GM19238 (cell line): Measurements from ENCODE around the gene STK26.
"Not testable (repeated sequence)": the region's sequence is repeated elsewhere in the genome, so short reads cannot be mapped to it uniquely, and the experiment has no call there.

Experiments used
- DNase-seq: peaks from one replicate; pipeline ENCODE4 v3.0.0; 2011; ENCODE audit warnings: low spot score; ENCODE audit not compliant: insufficient read length

STK26 gene

DNA sequence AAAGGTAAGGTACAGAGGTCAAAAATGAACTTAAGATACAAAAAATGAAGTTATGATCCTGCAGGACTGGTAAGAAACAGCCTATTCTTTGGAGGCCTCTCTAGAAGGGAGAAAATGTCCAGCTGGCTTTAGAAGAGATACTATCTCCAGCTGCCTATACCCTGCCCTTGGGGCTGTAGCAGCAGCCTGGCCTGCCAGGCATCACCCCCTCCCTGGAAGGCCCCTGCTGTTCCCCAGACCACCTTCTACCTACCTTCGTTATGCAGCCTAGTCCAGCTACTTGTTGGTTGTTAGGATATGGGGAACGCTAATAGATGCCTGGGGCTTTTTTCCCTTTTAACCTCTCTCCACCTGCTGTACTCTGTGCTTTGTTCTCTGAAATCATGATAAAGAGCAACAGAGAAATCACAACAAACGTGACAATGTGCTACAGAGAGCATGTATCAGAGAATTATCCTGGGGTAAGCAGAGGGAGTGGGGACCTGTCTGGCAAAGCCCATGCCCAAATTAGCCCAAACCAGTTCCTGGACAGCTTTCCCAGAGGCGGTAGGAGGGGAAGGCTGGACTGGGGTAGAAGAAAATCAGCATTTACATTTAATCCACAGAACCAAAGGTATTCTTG is 70.2 kb downstream of the STK26 start:
- no peak for DNase-seq

DNA sequence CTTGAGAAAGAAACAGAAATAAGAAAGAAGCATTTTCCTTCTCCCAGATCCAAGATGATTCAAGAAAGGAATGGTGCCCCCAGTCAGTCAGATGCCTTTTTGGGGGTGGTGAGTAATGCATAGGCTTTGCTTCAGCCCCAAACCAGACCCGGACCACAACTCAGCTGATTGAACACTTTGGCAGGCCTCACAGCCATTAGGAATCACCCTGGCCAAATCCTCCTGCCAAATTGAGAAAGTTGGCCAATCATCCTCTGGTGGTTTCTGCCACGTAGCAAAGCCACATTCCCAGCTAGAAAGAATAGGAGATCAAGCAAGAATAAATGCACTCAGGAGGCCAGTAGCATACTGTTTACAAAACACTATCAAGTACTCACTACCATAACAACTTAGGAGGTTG is 71.1 kb downstream of the STK26 start:
- DNase-seq, result no peak

DNA sequence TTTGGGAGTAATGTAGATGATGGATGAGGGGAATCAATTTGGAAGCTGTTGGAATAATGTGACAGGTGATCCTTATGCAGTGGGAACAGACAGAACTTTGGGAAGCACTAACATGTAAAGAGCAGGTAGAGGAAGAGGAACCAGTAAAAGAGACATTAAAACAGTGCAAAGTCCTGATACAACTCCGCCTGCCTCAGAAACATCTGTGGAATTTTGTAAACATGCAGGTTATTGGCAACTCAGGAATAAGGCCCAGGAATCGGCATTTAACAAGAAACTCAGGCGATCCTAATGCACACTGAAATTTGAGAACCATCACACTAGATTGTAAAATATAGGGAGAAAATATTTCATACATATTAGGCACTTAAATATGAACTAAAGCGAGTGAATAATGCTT is 75.6 kb downstream of the STK26 start:
- DNase-seq, result not testable (repeated sequence)

DNA sequence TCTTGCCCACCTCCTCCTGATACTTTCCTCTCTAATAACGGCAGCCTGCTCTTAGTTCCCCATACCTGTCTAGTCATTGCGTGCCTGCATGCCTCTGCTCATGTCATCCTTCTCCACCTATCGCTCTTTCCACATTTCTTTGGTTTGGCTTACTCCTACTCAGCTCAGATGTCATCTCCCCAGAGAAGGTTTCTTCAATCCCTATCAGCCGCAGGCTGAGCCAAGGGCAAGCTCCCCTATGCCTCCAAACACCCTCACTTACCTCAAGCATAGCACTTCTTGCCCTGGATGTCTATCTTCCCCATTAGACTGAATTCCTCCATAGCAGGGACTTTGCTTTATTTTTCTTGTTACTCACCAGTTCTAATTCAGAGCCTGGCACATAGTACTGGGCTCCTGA is 78.1 kb downstream of the STK26 start:
- no peak for DNase-seq

DNA sequence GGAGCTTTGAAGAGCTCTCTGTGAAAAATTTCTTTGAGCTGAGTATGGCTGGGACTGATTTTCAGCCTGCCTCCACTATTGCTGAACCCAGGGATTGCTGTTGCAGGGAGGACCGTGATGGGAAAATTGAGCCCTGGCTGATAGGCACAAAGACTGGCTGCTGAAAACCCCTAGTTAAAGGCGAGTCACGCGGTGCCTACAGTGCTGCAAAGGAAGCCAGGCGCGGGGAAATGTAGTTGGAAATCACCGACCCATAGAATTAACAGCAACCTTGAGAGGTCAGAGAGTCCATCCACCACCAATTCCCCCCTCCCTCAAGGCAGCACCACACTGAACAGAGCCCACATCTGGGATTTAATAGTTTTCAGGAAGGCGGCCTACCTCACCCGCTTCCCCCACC is 78.7 kb downstream of the STK26 start:
- no peak for DNase-seq

DNA sequence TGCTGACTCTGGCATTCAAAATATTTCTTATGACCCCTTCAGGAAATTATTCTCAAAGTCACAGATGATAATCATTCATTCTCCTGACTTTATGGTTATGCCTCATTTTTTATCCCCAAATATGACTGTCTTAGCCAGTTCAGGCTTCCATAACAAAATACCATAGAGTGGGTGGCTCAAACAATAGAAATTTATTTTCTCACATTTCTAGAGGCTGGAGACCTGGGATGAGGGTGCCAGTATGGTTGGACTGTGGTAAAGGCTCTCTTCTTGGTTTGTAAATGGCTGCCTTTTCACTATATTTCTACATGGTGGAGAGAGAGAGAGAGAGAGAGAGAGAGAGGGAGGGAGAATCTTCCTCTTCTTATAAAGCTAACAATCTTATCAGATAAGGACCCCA is 84.2 kb downstream of the STK26 start:
- no peak for DNase-seq

DNA sequence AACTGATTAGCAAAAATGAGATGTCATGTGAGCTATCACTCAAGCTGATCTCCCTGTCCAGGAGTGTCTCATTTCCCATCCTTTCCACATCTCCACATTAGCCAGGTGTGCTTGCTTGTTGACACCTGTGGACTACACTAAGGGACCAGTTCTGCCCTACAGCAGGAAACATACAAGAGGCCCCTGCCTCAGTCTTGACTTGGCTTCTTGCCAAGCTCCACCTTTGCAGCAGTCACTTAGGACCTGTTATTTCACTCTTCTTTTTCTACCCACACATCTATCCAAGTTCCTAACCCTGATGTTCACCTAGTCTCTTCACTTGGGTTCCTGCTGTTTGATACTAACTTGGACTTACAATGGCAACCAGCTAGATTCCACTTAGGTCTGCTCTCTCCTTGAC is 91.5 kb downstream of the STK26 start:
- DNase-seq, result no peak

DNA sequence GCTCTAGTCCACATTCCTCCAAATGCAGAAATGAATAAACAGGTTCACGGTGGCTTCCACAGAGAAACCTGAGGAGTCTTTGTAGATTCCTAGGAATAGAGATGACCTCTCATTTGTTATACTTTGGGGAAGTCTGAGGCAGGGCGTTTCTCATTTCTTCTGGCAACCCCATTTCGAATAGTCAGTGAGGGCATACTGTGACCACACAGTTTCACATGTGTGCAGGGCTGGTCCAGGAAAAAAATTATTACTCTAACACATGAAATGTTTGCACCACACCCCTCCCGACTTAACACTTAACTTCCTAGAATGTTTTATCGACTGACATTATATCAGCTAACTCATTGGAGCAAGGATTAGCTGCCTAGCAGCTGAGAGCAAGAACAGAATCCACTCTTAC is 92.7 kb downstream of the STK26 start:
- no peak for DNase-seq

DNA sequence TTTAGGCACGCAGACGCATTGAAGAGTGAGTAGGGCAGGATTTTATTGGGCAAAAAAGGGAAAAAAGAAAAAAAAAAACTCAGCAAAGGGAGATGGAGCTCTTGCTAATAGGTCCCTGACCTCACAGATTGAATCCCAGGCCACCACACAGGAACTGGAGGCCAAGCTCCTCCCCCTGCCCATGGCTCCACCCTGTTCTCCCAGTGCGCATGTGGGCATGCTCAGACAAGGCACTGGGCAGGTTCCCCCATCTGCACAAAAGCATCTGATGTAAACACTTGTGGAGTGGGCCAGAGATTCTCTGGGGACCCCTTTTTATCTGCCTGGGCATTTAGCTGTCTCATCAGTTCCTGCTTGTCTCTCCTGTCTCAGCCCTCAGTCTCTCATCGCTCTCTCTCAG is 95.3 kb downstream of the STK26 start:
- DNase-seq, result no peak

DNA sequence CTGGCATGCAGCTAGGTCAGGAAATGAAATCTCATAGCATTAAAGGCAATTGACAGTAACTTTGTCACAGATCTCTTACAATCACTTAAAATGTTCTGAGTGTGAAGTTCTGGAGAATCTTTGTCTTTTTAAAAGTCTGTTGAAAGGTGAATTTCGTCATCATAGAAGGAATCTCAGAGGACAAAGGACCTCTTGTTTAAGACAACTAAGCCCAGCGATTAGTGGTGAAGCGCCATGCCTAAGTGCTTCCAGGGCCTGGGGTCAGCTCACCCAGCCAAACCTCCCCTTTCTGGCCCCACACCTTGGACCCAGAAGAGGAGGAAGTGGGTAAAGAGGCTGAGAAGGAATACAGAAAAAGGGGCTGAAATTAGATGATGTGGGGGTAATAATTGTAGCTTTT is 96.2 kb downstream of the STK26 start:
- DNase-seq, result no peak

DNA sequence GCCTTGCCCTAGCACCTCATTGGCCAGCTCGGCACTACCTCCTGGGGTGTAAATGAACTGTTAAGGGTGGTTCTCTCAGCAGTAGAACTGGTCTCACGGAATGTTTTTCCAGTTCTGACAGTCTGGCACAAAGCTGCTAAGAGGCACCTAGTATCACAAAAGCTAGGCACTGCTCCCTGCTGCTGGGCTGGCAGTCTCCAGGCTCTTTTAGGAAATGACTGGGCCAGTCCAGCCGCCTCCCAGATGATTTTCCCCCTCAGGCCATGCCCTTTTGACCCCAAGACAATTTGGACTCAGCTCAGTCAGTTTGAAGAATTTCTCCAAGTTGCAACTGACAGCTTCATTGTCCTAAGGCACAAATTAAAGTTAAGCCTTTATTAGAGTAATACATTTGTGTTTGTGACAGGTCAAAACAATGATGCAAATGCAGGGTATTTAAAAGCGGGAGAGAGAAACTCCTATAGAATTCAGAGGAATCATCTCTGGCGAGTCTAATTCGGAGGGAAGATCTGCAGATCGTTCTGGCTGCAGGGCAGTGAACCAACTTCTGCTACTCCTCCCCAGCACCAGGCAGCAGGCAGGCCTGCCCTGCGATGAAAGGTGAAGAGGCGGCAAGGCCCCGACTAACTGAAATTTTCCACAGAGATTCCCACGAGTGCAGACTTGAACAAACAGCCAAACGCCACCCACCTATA is 96.9 kb downstream of the STK26 start:
- DNase-seq, result no peak

DNA sequence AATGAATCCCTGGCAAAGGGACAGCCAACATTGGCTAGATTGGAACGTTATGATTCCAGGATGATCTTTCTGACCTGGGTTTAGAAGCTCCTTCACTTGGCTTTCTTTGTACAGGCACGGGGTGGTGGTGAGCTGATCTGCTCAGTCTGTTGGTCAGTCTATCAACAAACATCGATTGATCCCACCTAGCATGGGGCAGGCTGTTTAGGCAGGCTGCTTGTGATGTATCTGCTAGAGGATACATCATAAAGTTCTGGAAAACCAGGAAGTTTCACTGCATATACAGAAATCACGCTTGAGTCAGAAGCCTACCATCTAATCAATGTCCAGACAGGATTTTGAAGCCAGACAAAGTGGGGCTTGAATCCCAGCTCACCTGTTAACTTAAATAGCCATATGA is 97.8 kb downstream of the STK26 start:
- DNase-seq, result no peak
